GM04504 (cell line): ENCODE results near the gene FAM184A.
"Not testable (repeated sequence)": the region's sequence is repeated elsewhere in the genome, so short reads cannot be mapped to it uniquely, and the experiment has no call there.

Source experiments
- DNase-seq: peaks from one replicate; pipeline ENCODE4 v3.0.0-alpha.2; 2012; ENCODE audit warnings: low read depth

The FAM184A gene

DNA sequence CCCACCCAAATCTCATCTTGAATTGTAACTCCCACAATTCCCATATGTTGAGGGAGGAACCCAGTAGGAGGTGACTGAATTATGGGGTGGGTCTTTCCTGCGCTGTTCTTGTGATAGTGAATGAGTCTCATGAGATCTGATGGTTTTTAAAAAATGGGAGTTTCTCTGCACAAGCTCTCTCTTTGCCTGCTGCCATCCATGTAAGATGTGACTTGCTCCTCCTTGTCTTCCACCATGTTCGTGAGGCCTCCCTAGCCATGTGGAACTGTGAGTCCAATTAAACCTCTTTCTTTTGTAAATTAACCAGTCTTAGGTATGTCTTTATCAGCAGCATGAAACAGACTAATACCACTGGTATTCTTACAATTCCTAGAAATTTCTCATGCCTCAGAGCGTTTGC, 69.2 kb downstream of the FAM184A start:
- DNase-seq = not testable (repeated sequence)

DNA sequence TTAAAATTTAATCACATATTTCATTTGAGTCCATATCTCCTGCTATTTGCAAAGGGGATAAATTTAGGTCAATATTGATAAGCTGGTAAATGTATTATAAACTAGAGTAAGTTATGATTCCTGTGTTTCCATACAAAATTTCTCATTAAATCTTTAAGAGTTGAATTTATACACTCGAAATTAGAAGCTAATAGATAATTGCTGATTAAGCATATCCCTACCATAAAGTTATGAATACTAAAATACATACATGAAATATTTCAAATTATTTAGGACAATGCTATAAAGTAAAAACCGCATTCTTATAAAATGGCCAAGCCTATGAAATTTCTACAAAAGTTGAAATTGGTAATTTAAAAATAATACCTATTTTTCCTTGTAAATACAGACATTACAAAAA, 71.5 kb downstream of the FAM184A start:
- DNase-seq = no peak

DNA sequence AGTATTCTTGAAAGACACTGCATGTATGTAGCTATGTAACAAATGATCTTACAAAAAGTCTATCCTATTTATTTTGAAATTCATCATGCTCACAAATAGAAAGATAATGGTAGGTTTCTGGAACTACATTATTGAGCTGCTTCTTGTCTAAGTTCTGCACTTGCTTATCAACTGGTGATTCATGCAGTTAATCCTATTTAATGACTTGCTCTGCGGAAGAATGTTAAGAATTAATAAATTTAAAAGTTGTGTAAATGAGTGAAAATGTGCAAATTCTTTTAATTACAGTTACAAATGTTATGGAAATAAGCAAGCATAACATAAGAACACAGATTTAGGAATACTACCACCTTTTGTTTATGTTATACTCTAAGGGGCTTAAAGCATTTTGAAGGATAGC, 76.4 kb downstream of the FAM184A start:
- DNase-seq = no peak

DNA sequence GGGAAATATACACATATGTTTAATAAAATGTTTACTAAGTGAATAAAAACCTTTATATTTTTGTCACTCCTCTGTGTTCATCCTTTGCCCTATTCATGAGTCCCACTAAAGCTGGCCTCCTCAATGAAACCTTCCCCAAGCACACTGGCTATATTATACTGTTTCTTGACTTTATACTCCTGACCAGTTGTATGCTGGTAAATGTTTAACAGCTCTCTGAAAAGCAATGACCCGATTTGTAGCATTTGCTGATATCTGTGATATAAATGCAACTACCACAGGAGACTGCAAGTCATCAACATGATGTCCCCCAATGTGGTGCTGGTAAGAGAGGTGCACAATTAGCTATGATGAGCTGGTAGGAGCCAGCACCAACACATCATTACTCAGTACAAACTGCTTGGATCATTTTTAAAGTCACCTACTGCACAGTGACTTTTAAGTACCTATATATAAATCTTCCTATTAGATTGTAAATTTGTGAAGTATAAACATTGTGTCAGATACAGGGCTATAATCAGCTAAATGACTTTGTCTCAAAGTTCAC, 78.9 kb downstream of the FAM184A start:
- DNase-seq = no peak

DNA sequence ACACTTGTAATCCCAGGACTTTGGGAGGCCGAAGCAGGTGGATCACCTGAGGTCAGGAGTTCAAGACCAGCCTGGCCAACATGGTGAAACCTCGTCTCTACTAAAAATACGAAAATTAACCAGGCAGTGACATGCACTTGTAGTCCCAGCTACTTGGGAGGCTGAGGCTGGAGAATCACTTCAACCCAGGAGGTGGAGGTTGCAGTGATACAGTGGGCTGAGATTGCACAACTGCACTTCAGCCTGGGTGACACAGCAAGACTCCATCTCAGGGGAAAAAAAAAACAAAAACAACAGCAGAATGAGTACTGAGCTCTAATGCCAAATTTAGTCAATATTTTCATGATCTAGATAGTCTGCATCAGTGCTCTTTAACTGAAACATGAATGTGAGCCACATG, 81.0 kb downstream of the FAM184A start:
- not testable (repeated sequence) for DNase-seq

DNA sequence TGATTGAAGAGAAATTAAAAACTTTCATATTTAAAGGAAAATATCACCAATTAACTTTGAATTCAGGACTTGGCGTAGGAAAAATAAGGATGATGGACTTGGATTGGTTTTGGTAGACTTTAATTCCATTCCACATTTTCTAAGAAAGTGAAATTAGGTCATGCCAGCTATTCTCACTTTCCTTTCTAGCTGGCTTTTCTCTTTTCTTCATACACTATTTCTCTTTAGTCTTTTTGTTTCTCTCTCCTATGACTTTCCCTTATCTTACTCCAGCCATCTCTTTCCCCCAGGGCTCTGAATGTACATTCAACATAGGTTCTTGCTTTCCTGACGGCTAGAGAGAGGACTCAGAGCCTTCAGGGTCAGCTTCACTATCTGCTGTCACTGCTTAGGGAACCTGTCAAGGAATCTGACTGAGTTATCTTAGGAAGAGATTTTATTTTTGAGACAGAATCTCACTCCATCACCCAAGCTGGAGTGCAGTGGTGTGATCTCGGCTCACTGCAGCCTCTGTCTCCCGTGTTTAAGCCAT, 82.1 kb downstream of the FAM184A start:
- no peak for DNase-seq

DNA sequence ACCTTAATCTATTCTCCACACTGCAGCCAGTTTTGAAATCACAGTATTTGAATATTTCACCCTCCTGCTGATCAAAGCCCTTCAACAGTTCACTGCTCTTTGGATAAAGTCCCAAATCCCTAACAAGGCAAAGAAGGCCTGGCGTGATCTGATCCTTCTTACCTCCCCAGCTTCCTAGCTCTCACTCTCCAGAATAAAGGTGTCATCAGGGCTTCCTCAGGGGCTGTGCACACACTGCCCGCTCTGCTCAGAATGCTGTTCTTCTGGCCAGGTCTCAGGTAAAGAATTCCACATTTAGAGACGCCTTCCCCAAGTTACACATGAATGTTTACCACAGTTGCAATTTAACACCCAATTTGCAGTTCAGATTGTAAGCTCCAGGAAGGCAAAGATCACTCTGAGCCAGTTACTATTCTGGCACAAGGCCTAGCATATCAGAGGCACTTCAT, 84.6 kb downstream of the FAM184A start:
- no peak for DNase-seq

DNA sequence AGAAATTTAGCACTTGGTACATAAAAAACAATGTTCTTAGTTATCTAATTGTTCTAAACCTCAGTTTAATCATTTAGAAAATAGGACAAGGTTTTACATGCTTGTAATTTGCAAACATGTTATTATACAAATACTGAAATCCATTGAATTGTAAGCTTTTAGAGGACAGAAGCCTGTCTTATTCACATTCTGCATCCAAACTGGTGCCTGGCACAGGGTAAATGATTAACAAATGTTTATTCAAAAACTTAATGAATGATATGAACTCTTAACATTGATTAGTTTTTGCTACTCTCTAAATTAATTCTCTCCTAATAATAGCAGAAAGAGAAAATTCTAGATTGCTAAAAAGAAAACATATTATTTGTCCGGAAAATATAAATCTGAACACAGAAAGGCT, 85.1 kb downstream of the FAM184A start:
- no peak for DNase-seq

DNA sequence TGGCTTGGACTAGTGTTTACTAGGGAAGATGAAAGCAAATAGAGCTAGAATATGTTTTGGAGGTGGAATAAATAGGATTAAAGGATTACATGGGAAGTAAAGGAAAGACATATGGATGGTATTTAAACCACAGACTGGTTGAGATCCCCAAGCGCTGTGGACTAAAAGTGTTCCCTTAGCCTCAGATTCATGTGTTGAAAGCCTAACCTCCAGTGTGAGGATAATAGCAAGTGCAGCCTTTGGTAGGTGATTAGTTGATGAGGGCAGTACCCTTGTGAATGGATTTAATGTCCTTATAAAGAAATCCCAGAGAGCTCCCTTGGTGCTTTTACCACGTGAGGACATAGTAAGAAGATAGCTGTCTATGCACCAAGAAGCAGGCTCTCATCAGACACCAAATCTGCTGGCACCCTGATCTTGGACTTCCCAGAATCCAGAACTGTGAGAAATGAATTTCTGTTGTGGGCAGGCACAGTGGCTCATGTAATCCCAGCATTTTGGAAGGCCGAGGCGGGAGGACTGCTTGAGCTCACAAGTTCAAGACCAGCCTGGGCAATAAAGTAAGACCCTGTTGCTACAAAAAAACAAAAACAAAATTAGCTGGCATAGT, 86.2 kb downstream of the FAM184A start:
- DNase-seq = no peak

DNA sequence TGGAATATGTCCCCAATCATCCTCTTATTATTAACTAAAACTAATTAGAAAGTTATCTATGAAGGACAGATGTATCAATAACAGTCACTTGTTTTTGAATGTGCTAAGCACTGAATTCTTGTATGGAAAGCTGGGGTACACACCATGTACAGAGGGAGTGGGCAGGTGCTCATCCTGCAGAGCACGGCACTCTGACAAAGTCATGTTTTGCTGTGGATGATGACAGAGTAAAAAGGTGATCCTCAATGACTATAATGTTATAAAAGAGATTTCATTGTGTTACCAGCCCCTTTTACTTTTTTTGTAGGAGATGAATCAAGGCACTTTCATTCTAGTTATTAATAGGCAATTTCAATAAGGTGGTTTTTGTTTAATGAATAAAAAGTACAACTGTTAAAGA, 92.2 kb downstream of the FAM184A start:
- DNase-seq = no peak

DNA sequence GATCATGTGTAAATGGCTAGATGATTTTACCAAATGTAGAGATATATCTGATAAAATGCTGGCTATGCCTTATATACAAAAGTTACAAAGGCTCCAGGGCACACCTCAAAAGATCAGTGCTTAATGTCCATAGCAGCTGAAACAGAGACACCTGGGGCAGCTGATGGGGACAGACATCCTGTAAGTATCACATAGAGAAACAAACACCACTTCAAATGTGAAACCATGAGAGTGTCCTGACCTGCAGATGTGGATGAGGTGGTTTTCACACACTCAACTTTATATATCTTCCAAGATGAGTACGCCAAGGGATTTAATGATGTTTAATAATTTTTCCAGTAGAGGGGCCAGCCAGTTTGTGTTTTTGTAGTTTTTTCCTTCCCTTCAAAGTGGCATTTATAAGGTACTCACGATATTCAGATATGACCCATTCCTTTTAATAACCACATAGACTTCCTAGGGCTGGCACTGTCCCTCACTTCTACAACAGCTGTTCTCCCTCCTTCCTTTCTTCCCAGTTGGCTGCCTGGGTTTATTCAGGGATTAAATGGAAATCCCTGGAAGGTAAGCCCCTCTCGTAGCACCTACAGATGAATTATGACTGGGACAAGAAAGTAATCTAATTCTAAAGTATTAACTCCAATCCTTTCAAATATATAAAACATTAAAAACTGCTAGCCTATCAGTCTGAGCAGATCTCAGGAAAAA, 93.2 kb downstream of the FAM184A start:
- no peak for DNase-seq

DNA sequence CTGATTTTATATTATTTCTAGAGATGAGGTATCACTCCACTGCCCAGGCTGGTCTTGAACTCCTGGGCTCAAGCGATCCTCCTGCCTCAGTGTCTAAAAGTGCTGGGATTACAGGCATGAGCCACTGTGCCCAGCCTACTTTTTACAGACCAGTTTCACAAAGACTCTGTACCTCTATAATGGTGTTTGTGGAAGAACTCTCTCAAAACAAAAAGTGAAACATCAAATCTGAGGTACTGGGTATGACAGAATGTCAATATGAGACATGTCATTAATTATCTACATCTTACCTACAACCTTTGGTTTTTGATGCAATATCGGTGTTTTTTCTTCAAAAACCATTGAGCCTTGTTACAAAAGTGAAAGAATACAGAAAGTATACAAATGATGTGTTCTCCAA, 94.1 kb downstream of the FAM184A start:
- DNase-seq = no peak

DNA sequence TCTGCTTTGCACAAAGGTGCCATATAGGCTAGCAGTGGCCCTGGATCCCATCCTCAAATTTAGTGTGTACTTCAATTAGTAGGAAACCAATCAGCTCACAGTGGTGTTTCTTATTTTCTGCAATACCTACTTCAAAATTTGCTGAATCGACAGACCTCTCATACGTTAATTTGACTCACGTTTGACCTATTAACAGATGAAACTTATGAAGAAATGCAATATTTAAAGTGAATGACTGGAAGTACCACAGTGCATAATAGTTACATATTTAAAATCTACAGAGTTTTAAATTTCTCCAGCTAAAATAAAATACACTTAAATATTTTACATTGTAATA, 95.9 kb downstream of the FAM184A start:
- DNase-seq = no peak

DNA sequence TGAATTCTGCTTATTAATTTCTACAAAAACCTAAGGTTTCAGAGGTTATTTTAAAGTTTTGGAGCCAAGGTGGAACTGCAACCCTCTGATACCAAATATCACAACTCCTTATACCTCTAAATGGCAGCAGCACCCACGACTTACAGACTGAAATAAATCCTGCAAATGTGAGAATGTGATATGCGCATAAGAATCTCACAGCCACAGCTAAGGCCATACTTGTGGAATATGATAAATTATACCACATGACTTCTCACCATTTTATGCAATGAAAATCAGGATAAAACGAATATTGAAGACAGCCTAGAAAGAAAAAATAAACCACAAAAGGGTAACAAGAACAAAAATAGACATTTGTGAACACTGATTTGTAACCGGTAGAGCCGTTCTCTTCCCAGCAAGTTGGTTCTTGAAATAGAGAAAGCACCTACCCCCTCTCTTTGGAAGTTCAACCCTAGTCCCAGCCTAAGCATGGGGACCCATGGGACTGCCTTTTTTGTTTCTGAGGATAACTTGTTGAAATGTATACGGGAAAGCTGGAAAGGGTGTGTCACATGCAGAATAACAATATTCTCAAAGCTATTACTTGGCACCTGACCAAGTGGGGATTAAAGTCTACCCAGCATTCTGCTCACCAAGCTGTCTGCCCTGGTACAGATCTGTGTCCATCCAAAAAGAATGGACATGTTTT, 96.4 kb downstream of the FAM184A start:
- no peak for DNase-seq

DNA sequence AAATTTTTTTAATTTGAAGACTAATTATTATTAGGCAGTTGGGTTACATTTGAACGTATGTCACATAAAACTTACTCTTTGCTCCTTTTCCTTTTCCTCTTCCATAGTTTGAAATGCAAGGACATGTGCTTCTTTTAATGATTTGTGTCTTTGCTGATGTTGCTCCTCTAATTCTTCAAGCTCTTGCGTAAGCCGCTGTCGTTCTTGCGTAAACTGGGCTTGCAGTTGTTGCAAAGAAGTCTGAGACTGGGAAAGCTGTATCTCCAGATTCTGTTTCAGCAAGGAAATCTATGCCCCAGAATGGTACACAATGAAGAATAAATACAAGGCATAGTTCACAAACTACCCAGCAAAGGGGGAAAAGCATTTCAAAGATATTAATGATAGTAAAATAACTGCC, 98.4 kb downstream of the FAM184A start:
- no peak for DNase-seq

DNA sequence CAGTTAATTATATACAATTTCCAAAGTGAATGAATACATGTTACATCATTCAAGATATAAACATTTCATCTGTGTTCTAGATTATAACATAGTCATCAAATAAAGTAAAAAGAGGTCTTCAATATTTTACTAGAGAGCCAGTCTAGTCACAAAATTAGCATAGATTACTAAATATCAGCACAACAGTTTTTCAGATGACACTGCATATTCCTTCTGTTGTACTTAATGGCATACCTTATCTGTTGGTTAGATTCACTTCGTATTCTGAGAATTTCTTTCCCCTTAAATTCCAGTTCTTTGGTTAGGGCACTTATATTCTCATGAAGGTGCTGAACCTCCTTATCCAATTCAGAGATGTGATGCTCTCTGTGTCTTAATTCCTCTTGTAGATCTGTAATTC, 103.7 kb downstream of the FAM184A start:
- DNase-seq = no peak

DNA sequence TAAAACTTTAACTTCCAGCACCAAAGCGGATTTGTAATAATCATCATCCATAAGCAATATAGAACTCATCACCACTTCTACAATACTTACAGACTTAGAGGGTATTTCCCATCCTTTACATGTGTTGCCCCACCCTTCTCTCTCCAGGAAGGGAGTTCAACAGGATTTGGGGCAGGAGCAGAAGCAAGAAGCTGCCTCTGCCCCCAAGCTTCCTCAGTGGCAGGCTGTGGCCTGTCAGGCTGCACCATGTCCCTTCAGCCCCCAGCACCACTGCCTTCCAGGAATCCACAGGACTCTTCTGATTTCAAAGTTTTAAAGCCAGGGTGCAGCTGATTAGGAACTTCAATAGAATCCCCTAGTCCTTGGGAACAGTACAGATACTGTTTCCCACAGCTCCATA, 106.8 kb downstream of the FAM184A start:
- DNase-seq = no peak

DNA sequence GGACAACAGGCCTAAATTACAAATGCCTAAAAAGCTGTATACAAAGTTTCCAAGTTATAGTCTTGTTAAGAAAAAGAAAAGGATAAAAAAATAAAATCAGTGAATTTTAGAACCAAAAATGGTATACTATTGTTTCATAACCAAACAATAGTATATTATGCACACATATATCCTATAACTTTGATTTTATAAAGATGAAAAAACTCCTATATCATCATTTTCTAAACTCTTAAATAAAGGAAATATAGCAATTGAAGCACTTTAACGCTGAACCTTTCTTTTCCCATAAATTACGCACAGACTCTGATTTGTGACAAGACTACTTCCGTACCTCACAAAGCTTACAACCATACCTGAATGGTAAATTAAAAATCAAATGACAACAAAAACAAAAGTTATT, 107.6 kb downstream of the FAM184A start:
- no peak for DNase-seq

DNA sequence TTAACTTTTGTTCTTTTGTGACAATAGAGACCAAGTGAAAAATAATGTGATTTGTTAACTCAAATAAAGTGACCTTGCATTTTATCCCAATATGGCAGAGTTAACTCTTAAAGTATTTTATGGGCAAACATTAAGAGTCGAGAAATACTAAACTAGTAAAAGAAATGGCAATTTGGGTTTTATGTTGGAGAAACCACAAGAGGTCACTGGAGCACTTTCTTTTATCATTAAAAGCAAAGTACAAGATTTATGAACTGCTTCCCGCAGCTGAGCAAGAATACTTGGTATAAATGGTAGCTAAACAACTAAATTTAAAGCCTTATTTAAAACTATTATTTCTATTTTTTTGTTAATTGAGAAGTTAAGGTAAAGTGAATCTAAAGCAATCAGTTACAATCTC, 110.0 kb downstream of the FAM184A start:
- DNase-seq = no peak

DNA sequence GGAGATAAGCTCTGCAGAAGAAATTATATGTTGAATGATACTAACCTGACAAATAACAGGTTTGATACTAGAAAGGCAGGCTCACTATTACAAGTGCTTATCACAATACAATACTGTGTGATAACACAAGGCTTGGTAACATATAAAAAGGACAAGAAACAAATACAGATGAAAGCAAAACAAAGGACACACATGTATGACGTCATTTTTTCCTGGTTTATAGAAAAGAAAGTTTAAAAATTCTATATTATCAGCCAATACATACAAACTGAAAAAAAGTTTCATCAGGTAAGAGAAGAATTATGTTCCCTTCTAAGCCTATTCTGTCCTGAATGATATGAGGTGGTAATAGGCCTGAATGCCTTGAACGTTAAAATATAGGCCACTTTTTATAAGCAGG, 111.2 kb downstream of the FAM184A start:
- no peak for DNase-seq

DNA sequence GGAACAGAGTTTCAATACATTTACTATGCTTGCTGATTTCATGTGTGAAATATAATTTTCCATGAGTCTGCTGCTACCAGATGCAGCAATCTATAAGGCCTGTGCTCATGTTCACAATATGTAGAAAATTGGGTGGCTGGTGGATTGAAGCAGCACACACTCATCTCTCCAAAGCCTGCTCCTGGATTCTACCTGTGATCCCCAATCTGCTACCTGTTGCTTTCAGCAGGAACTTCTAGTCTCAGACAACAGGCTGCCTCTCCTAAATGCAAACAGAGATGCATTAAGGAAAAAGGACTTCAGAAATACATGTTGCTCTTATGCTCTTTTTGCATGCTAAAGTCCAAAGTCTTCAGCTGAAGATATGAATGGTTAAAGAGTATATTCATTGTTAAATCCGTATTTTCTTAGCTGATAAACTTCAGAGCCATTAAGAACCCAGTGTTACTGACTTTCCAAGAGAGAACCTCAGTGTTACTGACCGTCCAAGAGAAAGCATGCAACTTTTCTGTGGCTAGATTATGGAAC, 112.6 kb downstream of the FAM184A start:
- no peak for DNase-seq

DNA sequence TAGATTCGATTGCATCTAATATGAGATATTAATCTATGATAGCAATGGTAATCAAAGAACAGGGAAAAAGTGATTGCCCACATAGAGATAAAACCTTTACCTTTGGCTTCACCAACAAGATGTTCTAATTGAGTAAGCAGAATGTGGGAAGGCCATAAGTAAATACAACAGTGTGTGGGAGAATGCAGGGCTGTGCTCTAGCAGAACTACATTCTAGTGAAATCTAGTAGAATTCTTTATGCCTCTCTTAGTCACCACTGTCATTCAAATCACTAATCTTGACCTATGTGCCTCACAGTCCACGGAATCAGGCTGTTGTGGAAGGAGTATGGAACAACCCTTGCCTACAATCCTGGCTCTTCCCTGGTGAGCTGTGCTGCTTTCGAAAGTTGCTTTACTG, 113.1 kb downstream of the FAM184A start:
- no peak for DNase-seq

DNA sequence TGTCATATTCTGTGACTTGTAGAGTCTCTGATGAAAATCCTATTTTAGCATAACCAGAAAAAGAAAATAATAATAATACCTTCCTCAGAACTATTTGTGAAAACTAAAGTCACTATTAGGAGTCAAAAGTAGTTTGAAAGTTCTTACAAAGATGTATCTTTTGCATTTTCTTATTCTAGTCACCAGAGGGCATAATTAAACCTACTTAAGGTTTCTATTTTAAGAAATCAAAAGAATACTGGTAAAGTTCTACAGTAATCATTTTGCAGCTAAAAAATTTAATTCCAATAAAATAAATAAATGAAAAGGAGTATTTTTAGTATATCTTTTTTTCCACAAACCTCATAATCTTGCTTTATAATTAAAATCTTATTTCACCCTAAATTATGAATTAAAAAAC, 115.5 kb downstream of the FAM184A start:
- no peak for DNase-seq
